ENCODE results near the gene TMEM259. TPM values are rescaled to one million over a fixed set of nuclear protein-coding genes. Genes with fewer than 3 reads are reported as not detected.
A peak's percentile ranks its signal among the peaks of the same experiment; 100 is the strongest.

Gene TMEM259
- total and polyA plus RNA-seq, 9 of the 15 experiments (the other 6 are each of a cell fraction or from before 2014, with no cell fraction given), result 0.52 to 231 (median 63.6) TPM

GRCh38 chr19:1035998-1036621 lies 15.2 kb upstream of the TMEM259 start (continued):
- TF ChIP-seq STAT6 (CRISPR knock-in tag; IDR thresholded peaks at IDR 0.05) (no peak), GTF2F1 (IDR thresholded peaks at IDR 0.05; ENCODE audit: low read depth, low read length) (no peak), NR0B1 (IDR thresholded peaks at IDR 0.05; ENCODE audit: partially characterized antibody) (no peak), RBFOX2 (IDR thresholded peaks at IDR 0.05; ENCODE audit: low read depth, low read length) (peak; percentile 48), ZBTB7A (IDR thresholded peaks at IDR 0.05; ENCODE audit: borderline replicate concordance, control insufficient read depth, low read depth, low read length) (peak; percentile 33; the same call in 1 of the 2 replicates), ZBTB33 (CRISPR knock-in tag; IDR thresholded peaks at IDR 0.05) (peak; percentile 88), CTCF (IDR thresholded peaks at IDR 0.05 in 2 of 3, conservative IDR thresholded peaks at IDR 0.05 in 1 of 3; ENCODE audit: insufficient read depth in 2 of 3, low read depth in 1 of 3, low read length in 3 of 3) (peak; percentile 45 to 46 (median 45); a peak in 5 of 6 replicates), ZNF277 (CRISPR knock-in tag; IDR thresholded peaks at IDR 0.05; ENCODE audit: borderline replicate concordance) (no peak), RBM39 (optimal IDR thresholded peaks at IDR 0.05; ENCODE audit: low read depth, low read length) (no peak), ARID1B (IDR thresholded peaks at IDR 0.05) (no peak), FOXM1 (IDR thresholded peaks at IDR 0.05; ENCODE audit: low read depth) (no peak), FOXM1 (CRISPR knock-in tag; IDR thresholded peaks at IDR 0.05; ENCODE audit: low read depth) (no peak), POLR2A (conservative IDR thresholded peaks at IDR 0.05) (0 out of 2 replicates have a peak, but pooled peaks have one; percentile 12), HNRNPH1 (optimal IDR thresholded peaks at IDR 0.05; ENCODE audit: low read depth, low read length) (no peak), HNRNPL (IDR thresholded peaks at IDR 0.05; ENCODE audit: low read depth, low read length) (peak; percentile 56; the same call in 1 of the 2 replicates), POLR2G (IDR thresholded peaks at IDR 0.05; ENCODE audit: low read depth, low read length) (peak; percentile 60), RBM22 (IDR thresholded peaks at IDR 0.05; ENCODE audit: low read depth, low read length, poor library complexity, severe bottlenecking) (peak; percentile 54)
